HG03521 (cell line): Measurements from ENCODE around the gene CLCN5.

Source experiments
- ATAC-seq: cut with Tn5 transposase; IDR thresholded peaks from one replicate; pipeline ENCODE4 v1.9.1; 2021; ENCODE audit warnings: mild to moderate bottlenecking, moderate library complexity; ENCODE audit not compliant: unreplicated experiment

The CLCN5 gene

DNA sequence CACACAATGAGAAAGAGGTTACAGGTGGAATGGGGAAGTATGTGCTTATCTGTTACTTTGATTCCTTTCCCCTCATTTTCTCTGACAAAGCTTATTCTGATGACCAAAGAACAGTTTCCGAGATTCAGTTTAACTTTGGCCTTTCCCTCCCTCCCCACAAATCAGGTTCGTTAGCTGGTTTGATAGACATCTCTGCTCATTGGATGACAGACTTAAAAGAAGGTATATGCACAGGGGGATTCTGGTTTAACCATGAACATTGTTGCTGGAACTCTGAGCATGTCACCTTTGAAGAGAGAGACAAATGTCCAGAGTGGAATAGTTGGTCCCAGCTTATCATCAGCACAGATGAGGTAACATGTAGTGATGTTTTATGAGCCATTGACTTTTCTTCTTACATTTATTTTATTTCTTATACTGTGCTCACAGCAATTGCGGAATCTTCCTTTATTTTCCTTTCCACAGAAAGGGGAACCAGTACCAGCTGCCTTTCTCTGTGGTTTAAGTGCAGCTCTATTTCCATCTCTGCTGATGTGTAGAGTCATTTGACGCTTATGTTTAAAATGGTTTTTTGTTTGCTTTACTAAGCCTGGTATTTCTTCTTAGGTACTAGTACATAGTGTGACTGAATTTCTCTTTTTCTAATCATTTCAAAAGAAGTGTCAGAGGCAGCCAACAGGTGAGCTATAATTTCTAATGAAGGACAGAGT, 153.4 kb downstream of the CLCN5 start:
- ATAC-seq: no peak

- no peak for ATAC-seq
Observed at GRCh38 chrX:50081282-50081889, 159.0 kb downstream of the CLCN5 start.

GRCh38 chrX:50082741-50083140, 160.3 kb downstream of the CLCN5 start:
- no peak for ATAC-seq

- ATAC-seq: no peak
Observed at GRCh38 chrX:50088645-50089044, 166.2 kb downstream of the CLCN5 start.

GRCh38 chrX:50093625-50094024, 171.2 kb downstream of the CLCN5 start:
- ATAC-seq: no peak

DNA sequence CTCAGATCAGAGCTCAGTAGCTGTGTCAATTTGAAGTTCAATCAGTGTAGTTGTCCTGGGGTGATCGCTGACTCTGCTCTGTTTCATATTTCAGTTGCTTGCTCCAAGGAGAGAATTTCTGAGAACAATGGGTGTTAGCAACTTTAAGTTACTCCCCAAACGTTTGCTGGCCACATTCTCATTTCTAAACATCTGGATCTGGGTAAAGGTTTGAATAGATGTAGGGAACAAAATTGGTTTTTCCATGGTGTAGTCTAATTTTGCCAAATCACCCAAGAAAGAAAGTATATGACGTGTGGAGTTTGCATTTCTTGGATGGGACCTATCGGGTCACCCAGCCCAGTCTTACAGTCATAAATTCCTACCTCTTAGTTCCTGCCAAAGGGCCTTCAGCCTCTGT, 174.7 kb downstream of the CLCN5 start:
- ATAC-seq: no peak

- no peak for ATAC-seq
Observed at GRCh38 chrX:50098241-50098640, 175.8 kb downstream of the CLCN5 start.

DNA sequence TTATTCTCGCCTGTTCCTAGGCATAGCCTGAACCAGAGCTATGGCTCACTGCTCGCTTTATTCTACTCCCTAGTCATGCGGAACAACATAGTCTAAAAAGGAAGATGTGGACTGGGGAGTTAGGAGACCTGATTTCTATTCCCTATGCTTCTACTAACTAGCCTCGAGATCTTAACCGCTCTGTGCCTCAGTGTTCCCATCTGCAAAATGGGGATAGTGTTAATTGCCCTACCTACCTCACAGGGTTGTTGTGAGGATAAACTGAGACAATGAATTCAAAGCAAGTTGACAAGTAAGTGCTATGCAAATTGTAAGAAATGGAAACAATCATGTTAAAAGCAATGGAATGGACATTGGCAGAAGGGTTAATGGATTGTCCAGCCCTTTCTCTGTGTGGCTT, 176.4 kb downstream of the CLCN5 start:
- ATAC-seq: no peak

GRCh38 chrX:50099331-50099730, 176.9 kb downstream of the CLCN5 start:
- no peak for ATAC-seq

- ATAC-seq: no peak
Observed at GRCh38 chrX:50100188-50100587, 177.8 kb downstream of the CLCN5 start.

DNA sequence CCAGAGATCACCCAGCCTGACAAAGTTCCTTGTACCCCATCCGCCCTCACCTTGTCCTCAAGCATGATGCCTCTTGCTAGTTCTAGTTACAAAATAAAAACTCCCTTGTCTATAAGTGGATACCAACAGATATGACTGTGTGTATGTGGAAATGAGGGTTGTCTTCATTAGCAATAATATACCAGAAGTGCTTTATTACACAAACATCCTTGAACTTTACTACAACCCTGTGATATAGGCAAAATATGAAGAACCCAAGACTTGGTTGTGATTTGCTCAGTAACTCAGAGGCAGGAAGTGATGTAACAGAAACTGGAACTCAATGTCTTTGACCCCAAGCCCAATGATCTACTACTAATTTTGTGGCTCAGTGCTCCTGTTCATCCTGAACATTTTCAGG, 180.8 kb downstream of the CLCN5 start:
- ATAC-seq: no peak

- ATAC-seq: no peak
Observed at GRCh38 chrX:50103866-50104566, 181.6 kb downstream of the CLCN5 start.

DNA sequence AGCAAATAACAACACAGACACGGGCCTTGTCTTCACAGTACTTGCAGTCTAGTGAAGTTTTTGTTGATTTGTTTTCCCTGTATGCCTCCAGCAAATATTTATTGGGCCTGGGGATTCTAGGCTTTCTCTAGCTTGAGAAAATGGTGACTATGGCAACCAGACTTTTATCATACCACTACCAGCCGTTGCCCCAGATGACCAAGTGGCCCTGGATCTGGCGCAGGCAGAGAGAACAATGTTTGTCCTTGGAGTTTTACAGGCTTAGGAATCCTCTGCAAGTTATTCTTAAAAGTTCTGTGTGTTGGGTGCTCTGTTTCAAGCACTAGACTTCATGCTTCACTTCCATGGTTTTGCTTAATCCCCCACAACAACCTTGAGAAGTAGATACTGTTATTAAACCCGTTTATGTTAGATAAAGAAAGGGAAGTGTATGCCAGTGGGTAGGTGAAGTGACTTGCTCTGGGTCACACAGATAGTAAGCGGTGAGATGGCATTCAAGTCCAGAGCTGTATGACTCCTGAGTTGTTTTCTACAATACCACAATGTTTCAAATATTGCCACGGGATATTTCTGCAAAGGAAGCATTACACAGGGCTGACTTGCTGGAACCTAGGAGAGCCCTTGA, 183.8 kb downstream of the CLCN5 start:
- no peak for ATAC-seq

DNA sequence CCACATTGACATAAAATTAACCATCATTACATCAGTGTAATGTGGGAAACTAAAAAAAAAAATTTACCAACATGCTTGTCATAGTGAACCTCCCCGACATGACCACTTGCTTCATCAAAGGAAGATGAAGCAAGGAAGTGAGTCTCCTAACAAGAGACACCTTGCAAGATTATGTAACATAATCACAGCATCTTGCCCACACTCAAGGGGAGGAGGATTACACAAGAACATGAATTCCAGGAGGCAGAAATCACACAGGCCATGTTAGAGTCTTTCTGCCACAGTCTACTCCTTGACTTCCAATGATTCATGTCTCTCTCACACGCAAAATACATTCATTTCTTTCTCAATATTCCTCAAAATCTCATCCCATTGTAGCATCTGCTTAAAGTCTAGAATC, 185.1 kb downstream of the CLCN5 start:
- ATAC-seq: no peak

DNA sequence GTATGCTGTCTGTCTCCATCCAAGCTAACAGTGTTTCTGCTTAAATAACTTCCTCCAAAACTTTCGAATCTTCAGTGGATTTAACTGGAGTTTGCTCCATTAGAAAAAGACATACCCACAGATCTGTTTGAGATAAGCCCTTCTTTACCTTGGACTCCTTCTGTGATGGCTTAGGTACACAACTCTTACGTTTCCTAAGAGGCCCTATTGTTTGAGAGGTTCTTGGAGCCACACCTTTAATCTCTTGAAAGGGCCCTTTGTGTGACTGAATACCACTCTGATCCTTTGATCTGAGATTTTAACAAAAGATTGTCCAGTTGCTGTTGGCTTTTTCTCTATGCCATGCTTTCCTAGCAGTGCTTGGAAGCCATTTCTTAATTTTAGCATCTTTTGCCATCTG, 185.9 kb downstream of the CLCN5 start:
- ATAC-seq: no peak

DNA sequence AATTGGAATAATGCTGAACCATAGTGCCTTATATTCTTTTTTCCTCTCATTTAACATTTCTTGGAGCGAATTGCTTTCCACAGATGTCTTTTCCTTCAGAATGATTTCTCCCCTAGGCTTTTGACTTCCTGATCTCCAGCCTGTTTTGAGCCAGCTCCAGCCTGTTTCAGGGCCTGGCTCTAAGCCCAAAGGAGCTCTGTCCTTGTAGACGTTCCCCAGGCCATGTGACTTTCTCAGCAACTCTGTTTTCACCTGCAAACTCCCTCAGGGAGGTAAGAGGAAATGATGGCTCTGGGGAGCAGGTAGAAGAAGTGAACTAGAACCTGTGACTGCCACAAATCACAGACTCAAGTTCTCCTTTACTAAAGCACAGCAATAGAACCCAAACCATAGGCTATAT, 189.3 kb downstream of the CLCN5 start:
- no peak for ATAC-seq

DNA sequence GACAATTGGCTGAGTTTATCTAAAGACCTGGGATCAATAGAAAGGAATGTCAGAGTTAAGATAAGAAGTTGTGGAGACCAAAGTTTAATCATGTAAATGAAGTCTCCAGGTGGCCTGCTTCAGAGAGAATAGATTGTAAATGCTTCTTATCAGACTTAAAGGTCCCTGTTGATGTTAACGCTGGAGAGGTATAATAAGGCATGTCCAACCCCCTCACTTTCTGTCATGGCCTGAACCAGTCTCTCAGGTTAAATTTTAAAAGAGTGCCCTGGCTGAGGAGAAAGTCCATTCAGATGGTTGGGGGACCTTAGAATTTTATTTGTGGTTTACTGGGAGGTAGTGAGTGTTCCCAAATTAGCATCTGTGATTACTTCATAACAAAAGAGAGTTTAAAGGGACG, 191.7 kb downstream of the CLCN5 start:
- ATAC-seq: no peak

- no peak for ATAC-seq
Observed at GRCh38 chrX:50115973-50116372, 193.6 kb downstream of the CLCN5 start.

GRCh38 chrX:50117476-50117875, 195.1 kb downstream of the CLCN5 start:
- no peak for ATAC-seq

GRCh38 chrX:50125480-50125879, 203.1 kb downstream of the CLCN5 start:
- no peak for ATAC-seq

DNA sequence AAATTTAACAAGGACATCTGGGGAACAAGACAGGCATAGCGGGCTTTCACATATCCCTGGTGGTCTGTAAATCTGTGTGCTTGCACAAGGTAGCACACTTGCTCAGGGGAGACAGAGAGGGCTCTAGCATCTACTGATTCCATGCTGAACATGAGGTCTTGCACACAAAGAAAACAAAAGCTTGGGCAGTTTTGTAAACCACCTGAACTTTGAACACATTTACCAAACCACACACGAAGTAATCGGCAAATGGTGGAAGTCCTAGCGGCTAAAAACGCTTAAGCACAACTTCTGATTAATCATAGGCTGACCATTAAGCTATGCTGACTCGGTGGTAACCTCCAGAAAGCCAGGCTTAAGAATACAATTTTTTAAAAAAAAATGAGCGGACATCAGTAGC, 225.6 kb downstream of the CLCN5 start:
- no peak for ATAC-seq
